ENCODE measurements around the gene NLRP12. TPM values are rescaled to one million over a fixed set of nuclear protein-coding genes. Genes with fewer than 3 reads are reported as not detected.
"Not testable (repeated sequence)": the region's sequence is repeated elsewhere in the genome, so short reads cannot be mapped to it uniquely, and the experiment has no call there.

NLRP12 gene
- total RNA-seq, 1 experiment from 2014 or later = 5.6 TPM

GRCh38 chr19:53782698-53783097 lies 41.4 kb downstream of the NLRP12 start (continued):
- no peak for TF ChIP-seq ARID4B (CRISPR knock-in tag; IDR thresholded peaks at IDR 0.05; ENCODE audit: borderline replicate concordance)
- TF ChIP-seq ZNF138 (CRISPR knock-in tag; conservative IDR thresholded peaks at IDR 0.05) = no peak
- no peak for TF ChIP-seq MLX (CRISPR knock-in tag; IDR thresholded peaks at IDR 0.05)
- TF ChIP-seq ZNF532 (CRISPR knock-in tag; IDR thresholded peaks at IDR 0.05; ENCODE audit: borderline replicate concordance) = no peak
- peak; percentile 92 for TF ChIP-seq NFE2L1 (CRISPR knock-in tag; IDR thresholded peaks at IDR 0.05)
- no peak for TF ChIP-seq PRDM15 (CRISPR knock-in tag; IDR thresholded peaks at IDR 0.05)
- TF ChIP-seq MXD4 (CRISPR knock-in tag; IDR thresholded peaks at IDR 0.05; ENCODE audit: borderline replicate concordance) = no peak
- TF ChIP-seq ESRRA (CRISPR knock-in tag; IDR thresholded peaks at IDR 0.05; ENCODE audit: borderline replicate concordance) = no peak

GRCh38 chr19:53781332-53781731 lies 42.8 kb downstream of the NLRP12 start:
- H3K9me3 Mint-ChIP-seq; DNase-seq (ENCODE audit: low spot score); POLR2A ChIA-PET; ATAC-seq; H3K4me3 Mint-ChIP-seq; H3K27me3 Mint-ChIP-seq (ENCODE audit: low read depth): not testable (repeated sequence)
- Mint-ChIP-seq H3K4me1 (peaks cover 36% of the 10 kb centered on the region), H3K36me3 (peaks cover 14% of the 10 kb centered on the region), H3K27ac (peak overlapping the region; percentile 68)
- CTCF ChIA-PET = interaction anchor here (3.1 kb wide), 1 partner anchor 12 kb away, joined by 55 read pairs; no protein-coding TSS in a partner anchor

- H3K9me3 Mint-ChIP-seq = peaks cover 3% of the 10 kb centered on the region; the same call in 1 of the 2 replicates
- ChIA-PET CTCF (interaction anchor here (0.7 to 0.9 kb wide), 2 partner anchors 12 to 243 kb away, joined by 4 read pairs; no protein-coding TSS in a partner anchor), POLR2A (interaction anchor here (0.6 kb wide), 1 partner anchor 30 kb away, joined by 4 read pairs; no protein-coding TSS in a partner anchor)
- no peak for ATAC-seq
- no peaks in the 10 kb centered on the region; the same call in 1 of the 2 replicates for H3K27me3 Mint-ChIP-seq (ENCODE audit: low read depth)
- no peak overlapping the region for H3K4me3 Mint-ChIP-seq
- no peak for DNase-seq (ENCODE audit: low spot score)
- peaks cover 14% of the 10 kb centered on the region for H3K36me3 Mint-ChIP-seq
- peak overlapping the region; percentile 82 for H3K27ac Mint-ChIP-seq
- H3K4me1 Mint-ChIP-seq = peaks cover 34% of the 10 kb centered on the region
- TF ChIP-seq ZNF512 (CRISPR knock-in tag; IDR thresholded peaks at IDR 0.05; ENCODE audit: borderline replicate concordance) (no peak), ZNF532 (CRISPR knock-in tag; IDR thresholded peaks at IDR 0.05; ENCODE audit: borderline replicate concordance) (no peak), ZNF671 (CRISPR knock-in tag; IDR thresholded peaks at IDR 0.05) (no peak), SMAD4 (CRISPR knock-in tag; IDR thresholded peaks at IDR 0.05) (no peak)
Observed at GRCh38 chr19:53780506-53780905, 43.6 kb downstream of the NLRP12 start.

Measured in WTC11 (cell line).